ENCODE measurements around the gene MYO1D. TPM values are rescaled to one million over a fixed set of nuclear protein-coding genes. Genes with fewer than 3 reads are reported as not detected.

The MYO1D gene
- total and polyA plus RNA-seq, 9 donors, result 20.9 to 62.2 (median 53.8) TPM

GRCh38 chr17:32615326-32615725, 261.6 kb downstream of the MYO1D start:
- H3K36me3 ChIP-seq, result no peaks in the 10 kb centered on the region
- H3K4me3 ChIP-seq, result no peak overlapping the region
- WGBS, 3 donors, result 88 to 96% (median 89%) methylated on average over 3 of the region's 3 CpGs
- H3K4me1 ChIP-seq (ENCODE audit: insufficient read depth), result no peaks in the 10 kb centered on the region
- no peak for DNase-seq
- intact Hi-C loops (cut with DNase I), result no loop called here
- TF ChIP-seq POLR2A (IDR thresholded peaks at IDR 0.05), result no peak
- no peak for TF ChIP-seq EP300 (IDR thresholded peaks at IDR 0.05)
- TF ChIP-seq, protein P1, sequence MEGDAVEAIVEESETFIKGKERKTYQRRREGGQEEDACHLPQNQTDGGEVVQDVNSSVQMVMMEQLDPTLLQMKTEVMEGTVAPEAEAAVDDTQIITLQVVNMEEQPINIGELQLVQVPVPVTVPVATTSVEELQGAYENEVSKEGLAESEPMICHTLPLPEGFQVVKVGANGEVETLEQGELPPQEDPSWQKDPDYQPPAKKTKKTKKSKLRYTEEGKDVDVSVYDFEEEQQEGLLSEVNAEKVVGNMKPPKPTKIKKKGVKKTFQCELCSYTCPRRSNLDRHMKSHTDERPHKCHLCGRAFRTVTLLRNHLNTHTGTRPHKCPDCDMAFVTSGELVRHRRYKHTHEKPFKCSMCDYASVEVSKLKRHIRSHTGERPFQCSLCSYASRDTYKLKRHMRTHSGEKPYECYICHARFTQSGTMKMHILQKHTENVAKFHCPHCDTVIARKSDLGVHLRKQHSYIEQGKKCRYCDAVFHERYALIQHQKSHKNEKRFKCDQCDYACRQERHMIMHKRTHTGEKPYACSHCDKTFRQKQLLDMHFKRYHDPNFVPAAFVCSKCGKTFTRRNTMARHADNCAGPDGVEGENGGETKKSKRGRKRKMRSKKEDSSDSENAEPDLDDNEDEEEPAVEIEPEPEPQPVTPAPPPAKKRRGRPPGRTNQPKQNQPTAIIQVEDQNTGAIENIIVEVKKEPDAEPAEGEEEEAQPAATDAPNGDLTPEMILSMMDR (IDR thresholded peaks at IDR 0.05), result no peak
- no peak overlapping the region for H3K27ac ChIP-seq
- H3K27me3 ChIP-seq, result no peaks in the 10 kb centered on the region
- no peaks in the 10 kb centered on the region for H3K9me3 ChIP-seq

DNA sequence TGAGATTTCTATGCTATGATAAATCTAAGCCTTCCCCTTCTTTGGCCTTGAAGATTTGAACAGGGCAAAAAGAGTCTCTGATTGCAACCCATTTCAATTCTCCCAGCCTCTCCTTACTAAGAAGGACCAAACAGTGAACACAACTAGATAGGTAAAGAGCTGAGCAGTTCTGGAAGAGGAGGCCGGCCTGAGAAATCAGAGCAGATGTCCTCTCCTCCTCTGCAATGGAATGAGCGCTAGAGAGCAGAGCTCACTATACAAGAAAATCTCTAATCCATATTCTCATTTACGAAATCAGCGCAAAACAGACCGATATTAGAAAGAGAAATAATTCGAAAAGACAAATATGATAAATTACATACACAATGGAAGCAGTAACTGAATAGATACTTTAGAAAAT, 266.0 kb downstream of the MYO1D start:
- no peaks in the 10 kb centered on the region for H3K27me3 ChIP-seq
- 93 to 94% (median 93%) methylated on average over 6 of the region's 6 CpGs for WGBS, 3 donors
- no peak for DNase-seq
- no peaks in the 10 kb centered on the region for H3K9me3 ChIP-seq
- H3K36me3 ChIP-seq, result no peaks in the 10 kb centered on the region
- TF ChIP-seq, protein P1 (IDR thresholded peaks at IDR 0.05), result no peak
- no peak for TF ChIP-seq POLR2A (IDR thresholded peaks at IDR 0.05)
- no peak for TF ChIP-seq EP300 (IDR thresholded peaks at IDR 0.05)
- no peak overlapping the region for H3K4me3 ChIP-seq
- H3K27ac ChIP-seq, result no peak overlapping the region
- no peaks in the 10 kb centered on the region for H3K4me1 ChIP-seq (ENCODE audit: insufficient read depth)
- intact Hi-C loops (cut with DNase I), result no loop called here

DNA sequence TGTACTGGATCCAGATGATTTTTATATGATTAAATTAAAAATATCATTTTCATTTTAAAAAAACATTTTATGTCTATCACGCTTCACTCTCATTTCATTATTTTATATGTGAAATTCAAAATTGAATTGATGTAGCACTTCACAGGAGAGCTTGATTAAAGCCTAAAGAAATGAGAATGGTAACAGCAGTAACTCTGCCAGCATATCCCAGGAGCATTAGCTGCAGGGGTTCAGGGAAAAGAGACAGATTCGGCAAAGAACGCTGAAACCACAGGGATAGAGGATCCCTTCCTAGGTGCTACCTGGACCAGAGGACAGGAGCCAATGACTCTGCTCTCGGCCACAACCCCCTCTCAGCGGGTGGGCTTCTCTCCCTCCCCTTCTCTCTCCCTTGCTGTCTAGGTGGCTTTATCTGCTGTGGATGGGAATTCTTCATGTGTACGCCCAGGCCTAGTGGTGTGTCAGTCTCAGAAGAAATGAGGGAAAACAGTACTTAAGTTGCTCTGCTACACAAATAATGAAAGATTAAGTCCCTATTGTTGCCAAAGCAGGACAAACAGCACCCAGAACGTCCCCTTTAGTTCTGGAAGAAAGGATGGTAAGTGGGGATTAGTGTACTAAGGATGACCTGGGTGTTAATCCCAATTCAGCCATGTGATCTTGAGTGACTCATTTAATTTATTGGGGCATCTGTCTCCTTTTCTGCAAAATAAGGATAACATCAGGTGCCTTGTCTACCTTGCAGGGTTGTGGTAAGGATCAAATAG, 266.9 kb downstream of the MYO1D start:
- intact Hi-C loops (cut with DNase I), result no loop called here
- Histone ChIP-seq H3K9me3 (no peaks in the 10 kb centered on the region), H3K4me3 (no peak overlapping the region), H3K27ac (no peak overlapping the region), H3K36me3 (no peaks in the 10 kb centered on the region), H3K27me3 (no peaks in the 10 kb centered on the region), H3K4me1 (ENCODE audit: insufficient read depth) (no peaks in the 10 kb centered on the region)
- 86 to 88% (median 88%) methylated on average over 7 of the region's 7 CpGs for WGBS, 3 donors
- no peak for TF ChIP-seq EP300 (IDR thresholded peaks at IDR 0.05)
- TF ChIP-seq, protein P1 (IDR thresholded peaks at IDR 0.05), result no peak
- TF ChIP-seq POLR2A (IDR thresholded peaks at IDR 0.05), result no peak
- no peak for DNase-seq

DNA sequence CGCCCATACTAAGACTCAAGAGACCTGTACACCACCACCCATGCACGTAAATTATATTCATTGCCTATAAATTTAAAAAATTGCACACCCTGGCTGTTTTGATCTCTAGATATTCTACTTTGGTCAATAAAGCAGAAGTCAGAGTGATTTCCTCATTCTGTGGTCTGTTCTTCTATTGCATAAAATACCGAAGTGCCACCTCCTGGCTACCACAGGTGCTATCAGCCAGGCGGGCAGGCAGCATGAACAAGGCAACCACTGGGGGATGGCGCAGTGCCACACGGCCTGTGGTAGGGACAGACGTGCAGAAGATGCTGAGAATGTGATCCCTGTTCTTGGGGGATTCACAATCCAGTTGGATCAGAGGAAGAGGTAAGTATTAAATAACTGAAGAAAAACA, 267.8 kb downstream of the MYO1D start:
- 81 to 87% (median 86%) methylated on average over 7 of the region's 7 CpGs for WGBS, 3 donors
- Histone ChIP-seq H3K36me3 (no peaks in the 10 kb centered on the region), H3K27me3 (no peaks in the 10 kb centered on the region), H3K4me3 (no peak overlapping the region), H3K9me3 (no peaks in the 10 kb centered on the region), H3K27ac (no peak overlapping the region), H3K4me1 (ENCODE audit: insufficient read depth) (no peaks in the 10 kb centered on the region)
- intact Hi-C loops (cut with DNase I), result no loop called here
- TF ChIP-seq, protein P1 (IDR thresholded peaks at IDR 0.05), result no peak
- TF ChIP-seq POLR2A (IDR thresholded peaks at IDR 0.05), result no peak
- no peak for DNase-seq
